Endothelial cell of hepatic sinusoid (primary cell): ENCODE data around the gene DNAL1.

Source experiments
- in situ Hi-C: cut with HindIII; loops from 2 replicates; pipeline ENCODE4 v1.10.0; 2017; ENCODE audit warnings: low sequenced_read_pairs

DNAL1 gene

GRCh38 chr14:73722581-73722980, 77.8 kb downstream of the DNAL1 start:
- in situ Hi-C loops, result no loop called here

- in situ Hi-C loops, result no loop called here
Observed at GRCh38 chr14:73723406-73723796, 78.6 kb downstream of the DNAL1 start.

- in situ Hi-C loops, result no loop called here
Observed at GRCh38 chr14:73723797-73724661, 79.2 kb downstream of the DNAL1 start.

DNA sequence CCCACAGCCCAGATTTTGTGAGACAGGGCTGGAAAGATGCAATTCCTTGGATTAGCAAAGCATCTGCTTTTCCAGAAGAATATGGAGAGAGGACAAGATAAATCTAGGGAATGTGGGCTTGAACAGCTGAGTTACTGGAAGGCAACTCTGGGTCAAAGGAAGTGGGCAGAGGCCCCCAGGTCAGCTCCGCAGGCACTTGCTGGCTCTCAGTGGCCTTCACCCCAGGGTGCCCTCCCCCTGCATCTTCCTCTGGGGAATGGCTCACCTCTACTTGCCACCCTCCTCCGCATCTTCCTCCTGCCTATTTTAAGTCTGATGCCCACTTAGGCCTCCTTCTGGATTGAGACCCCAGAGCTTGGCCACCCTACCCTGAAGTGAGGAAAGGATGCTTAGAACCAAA, 79.9 kb downstream of the DNAL1 start:
- in situ Hi-C loops, result no loop called here

GRCh38 chr14:73725116-73726024, 80.6 kb downstream of the DNAL1 start:
- in situ Hi-C loops, result no loop called here

DNA sequence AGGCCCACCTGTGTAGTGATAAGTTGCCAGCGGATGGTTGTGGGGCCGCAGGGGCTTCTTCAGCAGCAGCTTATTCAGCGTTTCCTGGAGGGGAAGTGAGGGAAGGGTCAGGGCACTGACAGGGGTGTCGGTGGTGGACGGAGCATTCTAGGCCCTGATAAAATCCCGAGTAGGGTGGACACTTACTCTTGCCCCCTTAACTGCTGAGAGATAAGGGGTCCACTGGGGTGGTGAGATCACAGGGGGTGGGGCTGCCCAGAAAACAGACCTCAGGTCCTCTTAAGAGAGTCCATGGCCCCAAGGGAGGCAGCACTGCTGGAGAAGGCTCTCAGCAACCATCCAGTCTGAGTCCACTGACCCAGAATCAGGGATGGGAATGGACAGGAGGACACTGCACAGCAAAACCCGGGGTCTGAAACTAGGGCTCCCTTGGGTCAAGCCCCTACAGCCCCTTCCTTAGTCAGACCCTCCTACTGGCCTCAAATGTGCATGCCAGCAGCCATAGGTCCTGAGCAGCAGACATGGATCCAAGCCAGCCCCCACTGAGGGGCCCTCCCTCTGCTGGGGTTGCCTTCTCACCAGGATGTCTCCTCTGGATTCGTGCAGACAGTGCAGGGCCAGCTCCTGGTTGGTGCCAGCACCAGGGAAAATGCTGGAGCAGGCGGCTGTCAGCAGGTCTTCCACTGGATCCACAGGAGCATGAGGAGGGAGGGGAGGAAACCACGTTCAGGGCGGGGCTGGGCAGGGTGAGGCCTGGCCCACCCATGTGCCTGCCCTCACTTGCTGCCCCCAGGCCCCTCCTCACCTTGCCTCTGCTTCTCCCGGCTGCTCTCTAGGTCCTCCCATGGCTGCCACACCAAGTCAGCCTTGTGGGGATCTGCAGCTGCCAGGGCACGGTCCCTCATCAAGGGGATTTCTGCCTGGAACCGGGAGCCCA, 81.5 kb downstream of the DNAL1 start:
- in situ Hi-C loops, result no loop called here

DNA sequence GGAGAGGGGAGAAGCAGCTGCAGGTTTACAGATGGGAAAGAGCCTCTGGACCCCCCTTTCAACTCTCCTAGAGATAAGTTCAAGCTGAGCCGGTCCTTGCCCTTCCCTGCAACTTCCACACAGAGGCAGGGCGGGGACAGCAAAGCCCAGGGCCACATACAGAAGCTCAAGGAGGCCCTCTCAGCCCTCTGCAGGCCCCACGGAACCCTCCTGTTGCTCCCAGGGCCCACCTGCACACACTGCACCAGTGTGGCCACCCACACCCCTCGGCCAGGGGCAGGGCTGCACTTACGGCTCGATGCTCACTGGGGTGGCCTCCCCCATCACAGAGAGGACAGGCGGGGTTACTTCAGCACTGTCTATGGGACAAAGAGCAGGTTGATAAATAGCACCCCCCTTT, 82.4 kb downstream of the DNAL1 start:
- in situ Hi-C loops, result no loop called here

- in situ Hi-C loops, result no loop called here
Observed at GRCh38 chr14:73728717-73729330, 84.0 kb downstream of the DNAL1 start.

DNA sequence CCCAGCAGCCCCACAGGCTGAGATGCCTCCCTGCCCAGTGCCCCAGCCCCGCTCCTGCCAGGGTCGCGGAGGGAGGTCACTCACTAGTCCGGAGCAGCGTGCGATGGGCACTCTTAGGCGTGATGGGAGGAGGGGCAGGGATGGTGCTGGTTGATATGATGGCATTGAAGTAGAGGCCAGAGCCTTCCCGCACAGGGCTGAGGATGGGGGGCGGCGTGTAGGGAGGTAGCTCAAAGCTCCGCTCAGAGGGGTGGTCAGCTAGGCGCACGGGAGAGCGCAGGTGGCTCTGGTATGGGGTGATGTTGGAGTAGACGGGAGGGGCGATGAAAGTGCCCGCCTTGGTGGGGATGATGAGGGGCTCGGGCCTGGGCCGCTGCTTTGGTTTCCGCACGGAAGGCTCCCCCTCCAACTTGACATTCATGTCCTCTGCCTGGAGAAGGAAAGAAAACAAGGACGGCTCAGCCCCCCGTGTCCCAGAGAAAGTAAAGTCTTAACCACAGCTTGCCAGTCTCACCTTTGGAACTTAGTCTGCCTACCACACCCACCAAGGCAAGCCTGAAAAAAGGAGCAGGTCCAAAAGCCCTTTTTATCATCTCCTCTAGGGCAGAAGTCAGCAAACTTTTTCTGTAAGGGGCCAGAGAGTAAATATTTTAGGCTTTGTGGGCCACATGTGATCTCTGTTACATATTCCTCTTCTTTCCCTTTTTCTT, 84.9 kb downstream of the DNAL1 start:
- in situ Hi-C loops, result no loop called here

DNA sequence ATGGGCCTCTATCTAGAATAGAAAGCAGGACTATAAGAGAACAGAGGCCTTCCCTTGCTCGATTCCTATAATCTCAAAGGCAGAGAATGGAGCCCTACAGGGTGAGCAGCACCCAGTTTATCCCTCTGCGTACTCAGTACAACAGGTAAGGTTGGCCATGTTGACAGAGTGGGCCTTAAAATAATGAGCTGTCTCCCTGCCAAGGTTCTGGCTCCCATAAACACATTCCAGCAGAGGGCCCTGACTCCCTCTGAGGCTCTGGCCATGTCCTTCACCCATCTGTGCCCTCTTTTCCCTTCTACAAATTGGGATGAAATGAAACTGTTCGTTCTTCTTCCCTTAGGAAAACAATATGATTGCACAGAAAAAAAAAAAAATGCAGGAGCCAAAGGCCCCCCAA, 86.3 kb downstream of the DNAL1 start:
- in situ Hi-C loops, result no loop called here

DNA sequence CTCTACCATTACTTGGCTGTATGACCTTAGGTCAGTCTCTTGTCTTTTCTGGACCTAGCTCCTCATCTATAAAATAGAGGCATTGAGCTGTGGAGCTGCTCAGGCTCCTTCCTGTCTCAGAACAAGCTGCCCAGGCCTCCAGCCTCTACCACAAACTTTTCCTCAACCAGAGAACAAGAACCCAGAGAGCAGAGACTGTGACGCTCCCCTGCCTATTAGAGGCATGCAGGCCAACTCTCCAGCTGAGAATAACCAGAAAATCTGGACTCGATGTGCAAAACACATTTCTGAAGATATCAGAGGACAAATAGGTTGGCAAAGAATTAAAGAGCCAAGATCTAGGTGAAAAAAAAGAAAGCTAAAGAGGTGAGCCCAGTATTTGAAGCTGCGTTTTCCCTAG, 87.2 kb downstream of the DNAL1 start:
- in situ Hi-C loops, result no loop called here

DNA sequence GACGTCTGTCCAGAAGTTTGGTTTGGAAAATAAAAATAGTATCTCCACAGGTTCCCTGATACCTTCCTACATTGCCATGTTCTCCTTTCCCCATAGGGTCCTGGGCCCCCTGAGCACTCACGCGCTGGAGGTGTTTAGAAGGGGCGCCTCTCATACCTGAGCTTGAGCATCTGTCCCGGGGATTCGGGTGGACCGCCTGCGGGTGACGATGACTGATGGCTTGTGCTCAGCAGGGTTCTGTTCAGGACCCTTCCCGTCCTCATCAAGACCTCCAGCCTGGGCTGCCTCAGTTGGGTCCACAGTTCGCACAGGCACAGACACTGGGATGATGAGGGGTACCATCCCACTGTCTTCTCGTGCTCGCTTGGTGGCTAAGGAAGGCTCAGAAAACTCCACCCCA, 92.1 kb downstream of the DNAL1 start:
- in situ Hi-C loops, result no loop called here

GRCh38 chr14:73738518-73739173, 93.9 kb downstream of the DNAL1 start:
- in situ Hi-C loops, result no loop called here

DNA sequence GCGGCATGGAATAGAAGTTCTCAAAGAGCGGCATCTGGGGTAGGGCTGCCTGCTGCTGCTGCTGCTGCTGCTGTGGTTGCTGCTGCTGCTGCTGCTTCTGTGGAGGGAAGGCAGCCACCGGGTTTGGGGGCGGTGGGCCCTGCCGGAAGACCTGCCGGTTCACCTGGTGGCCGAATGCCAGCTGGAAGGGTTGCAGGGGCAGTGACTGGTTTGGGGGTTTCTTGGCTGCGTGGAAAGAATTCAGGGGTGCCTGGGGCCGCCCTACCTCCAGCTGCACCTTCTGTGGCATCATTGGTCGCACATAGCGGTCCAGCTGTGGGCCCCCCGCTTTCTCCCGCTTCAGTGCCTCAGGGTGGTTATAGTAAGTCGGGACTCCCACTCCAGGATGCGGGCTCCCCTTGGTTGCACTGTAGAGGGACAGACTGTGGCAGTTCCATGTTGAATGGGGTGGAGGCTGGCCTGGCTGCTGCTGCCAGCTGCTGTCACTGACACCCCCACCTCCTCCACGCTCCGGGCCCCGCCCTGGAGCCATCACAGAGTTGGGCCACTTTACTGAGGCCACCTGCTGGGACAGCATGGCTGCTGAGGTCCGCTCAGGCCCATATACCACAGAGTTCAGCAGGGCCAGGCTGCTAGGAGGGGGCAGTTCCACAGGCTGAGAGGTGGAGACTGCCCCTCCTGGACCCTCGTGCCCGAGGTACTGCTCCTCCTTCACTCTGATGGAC, 94.5 kb downstream of the DNAL1 start:
- in situ Hi-C loops, result no loop called here

DNA sequence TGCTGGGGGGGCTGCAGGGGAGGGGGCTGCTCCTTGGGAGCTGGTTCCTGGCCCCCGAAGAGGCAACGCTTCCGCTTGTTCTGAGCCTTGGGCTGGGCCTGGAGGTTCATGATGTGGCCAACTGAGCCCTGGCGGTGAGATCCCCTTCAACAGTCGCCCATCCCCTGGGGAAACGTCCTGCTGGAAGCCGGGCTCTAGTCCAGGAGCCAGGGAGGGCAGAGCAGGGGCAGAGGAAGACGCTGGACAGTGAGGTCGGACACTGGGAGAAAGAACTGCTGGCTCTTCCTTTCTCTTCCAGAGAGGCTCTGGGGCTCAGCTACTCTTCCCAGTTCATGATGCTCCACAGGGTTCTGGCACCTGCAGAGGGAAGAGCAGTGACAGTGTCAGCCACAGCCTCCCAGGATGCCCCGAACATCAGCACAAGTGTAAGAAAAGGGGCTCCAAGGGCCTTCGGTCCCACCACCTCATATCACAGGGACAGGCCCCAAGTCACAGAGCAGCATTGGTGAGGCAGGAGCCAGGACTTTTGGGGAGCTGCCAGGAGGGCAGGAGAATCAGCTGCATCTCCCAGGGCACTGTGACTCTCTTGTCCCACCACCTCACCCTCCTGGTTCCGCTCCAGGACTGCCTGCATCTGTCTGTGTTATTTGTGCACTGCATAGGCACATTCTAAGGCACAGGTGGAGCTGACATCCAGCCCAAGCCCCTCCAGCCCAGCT, 95.3 kb downstream of the DNAL1 start:
- in situ Hi-C loops, result no loop called here

DNA sequence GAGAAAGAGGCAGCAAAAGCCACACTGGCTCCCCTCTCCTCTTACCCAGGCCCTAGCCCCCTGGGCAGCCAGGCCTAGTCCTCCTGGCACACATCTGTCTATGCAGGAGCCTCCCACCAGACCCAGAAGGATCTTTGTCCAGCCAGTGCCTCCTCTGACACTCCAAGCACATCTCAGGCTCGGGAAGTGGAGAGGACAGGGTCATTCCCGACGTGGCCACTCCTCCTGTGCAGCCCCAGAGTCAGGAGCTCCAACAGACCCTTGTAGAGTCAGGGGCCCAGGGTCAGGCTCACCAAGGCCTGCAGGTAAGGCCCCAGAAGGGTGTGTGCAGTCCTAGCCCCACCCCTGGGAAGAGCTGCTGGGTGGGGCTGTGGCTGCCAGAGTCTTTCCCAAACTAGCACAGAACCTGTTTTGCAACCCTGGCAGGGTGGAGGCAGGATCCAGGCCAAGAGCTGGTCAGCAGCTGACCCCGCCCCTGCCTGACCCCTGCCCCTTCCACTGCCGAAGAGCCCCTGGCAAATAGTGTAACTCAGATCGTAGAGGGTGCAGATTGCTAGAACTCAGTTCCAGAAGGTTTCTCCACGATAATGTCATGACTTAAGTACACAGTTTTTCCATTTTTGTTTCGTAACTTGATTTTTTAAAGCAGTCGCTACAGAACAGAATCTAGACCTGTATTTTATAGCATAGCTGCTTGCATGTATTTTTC, 96.0 kb downstream of the DNAL1 start:
- in situ Hi-C loops, result no loop called here

GRCh38 chr14:73741386-73741875, 96.6 kb downstream of the DNAL1 start:
- in situ Hi-C loops, result no loop called here
